PC-9 (cell line): ENCODE data around the gene RRP9. TPM values are rescaled to one million over a fixed set of nuclear protein-coding genes. Genes with fewer than 3 reads are reported as not detected.

Experiments
- BruUV-seq: library from RNA; stranded (reverse); fragments of 400-500 nt; replicated peaks from 2 replicates; lab custom pipeline; 2021; lab: Mats Ljungman, UMichigan
- CTCF ChIA-PET: fragments of 300-600 bp; sonication (Branson Sonifier 250); formaldehyde crosslinking; loops from one replicate; lab custom pipeline; 2022; ENCODE audit warnings: antibody characterized with exemption; lab: Charles Lee
- POLR2A ChIA-PET: fragments of 300-600 bp; sonication (Branson Sonifier 250); formaldehyde crosslinking; loops from one replicate; lab custom pipeline; 2022; ENCODE audit warnings: antibody characterized with exemption; ENCODE audit not compliant: unreplicated experiment; lab: Charles Lee
- DNase-seq, 2 experiments: peaks; one replicate each; pipeline versions ENCODE4 v3.0.0 to v3.0.0-alpha.2; 2015 to 2022; ENCODE audit warnings: mixed read lengths in 1 of 2
- H2AFZ ChIP-seq: fragments of 200-600 bp; sonication (generic); 2 replicates; pipeline ENCODE4 v1.8.1; 2017; ENCODE audit warnings: antibody characterized with exemption
- H3F3A ChIP-seq: fragments of 200-600 bp; sonication (generic); 2 replicates; pipeline ENCODE4 v1.8.1; 2017; ENCODE audit warnings: antibody characterized with exemption, mild to moderate bottlenecking, low read depth; ENCODE audit not compliant: insufficient read depth
- H3K27ac ChIP-seq: fragments of 200-600 bp; sonication (generic); 2 replicates; pipeline ENCODE4 v1.6.1; 2016; ENCODE audit warnings: mixed run types
- H3K27me3 ChIP-seq: fragments of 200-600 bp; sonication (generic); 2 replicates; pipeline ENCODE4 v1.6.1; 2016; ENCODE audit warnings: low read depth, mixed run types; ENCODE audit not compliant: insufficient read depth
- H3K36me3 ChIP-seq: fragments of 200-600 bp; sonication (generic); 2 replicates; pipeline ENCODE4 v1.6.1; 2016; ENCODE audit warnings: low read depth, mixed run types
- H3K4me1 ChIP-seq: fragments of 200-600 bp; sonication (generic); replicated peaks from 2 replicates; pipeline ENCODE4 v1.6.1; 2016; ENCODE audit warnings: mixed run types; ENCODE audit not compliant: insufficient read depth
- H3K4me2 ChIP-seq: fragments of 200-600 bp; sonication (generic); 2 replicates; pipeline ENCODE4 v1.6.1; 2017; ENCODE audit warnings: mixed run types
- H3K4me3 ChIP-seq: fragments of 200-600 bp; sonication (generic); 2 replicates; pipeline ENCODE4 v1.6.1; 2016; ENCODE audit warnings: mixed run types
- H3K79me2 ChIP-seq: fragments of 200-600 bp; sonication (generic); 2 replicates; pipeline ENCODE4 v1.6.1; 2017; ENCODE audit warnings: low read depth, mixed run types
- H3K9me2 ChIP-seq: fragments of 200-600 bp; sonication (generic); 2 replicates; pipeline ENCODE4 v1.8.1; 2017; ENCODE audit warnings: mild to moderate bottlenecking; ENCODE audit not compliant: insufficient read depth
- H3K9me3 ChIP-seq: fragments of 200-600 bp; sonication (generic); 2 replicates; pipeline ENCODE4 v1.8.1; 2016; ENCODE audit warnings: low read depth; ENCODE audit not compliant: insufficient read depth
- H4K20me1 ChIP-seq: fragments of 200-600 bp; sonication (generic); 2 replicates; pipeline ENCODE4 v1.8.1; 2017; ENCODE audit not compliant: insufficient read depth
- CTCF ChIP-seq: fragments of 200-600 bp; sonication (generic); conservative IDR thresholded peaks from 2 replicates; pipeline ENCODE4 v1.6.1; 2017; ENCODE audit warnings: mixed run types, antibody characterized with exemption, mild to moderate bottlenecking, moderate library complexity
- EZH2 ChIP-seq: fragments of 200-600 bp; sonication (generic); IDR thresholded peaks from 2 replicates; pipeline ENCODE4 v1.8.0; 2017; ENCODE audit warnings: antibody characterized with exemption, low read depth
- intact Hi-C: fragments of 100-400 bp; cut with micrococcal nuclease; formaldehyde crosslinking; loops from one replicate; pipeline ENCODE4 v1.10.0; 2022; ENCODE audit not compliant: unreplicated experiment
- total RNA-seq: library from RNA; stranded (reverse); gene quantifications from 2 replicates; pipeline ENCODE4 v1.2.3, GENCODE V29; 2021

Gene RRP9
- total RNA-seq, 1 experiment from 2014 or later, result 23.4 TPM

- POLR2A ChIA-PET, result no interaction called here
These were observed 16.0 kb upstream of the RRP9 start for GRCh38 chr3:51957520-51958205.

GRCh38 chr3:51955893-51956770, 14.4 kb upstream of the RRP9 start:
- peaks cover 4% of the 10 kb centered on the region; the same call in 1 of the 2 replicates for H3K4me1 ChIP-seq
- ChIA-PET CTCF (no interaction called here), POLR2A (no interaction called here)
- no peak overlapping the region for H2AFZ ChIP-seq
- H3K4me2 ChIP-seq, result peak overlapping the region; percentile 68
- DNase-seq, result peak in 1 of 2 experiments; percentile 63
- H3K79me2 ChIP-seq, result no peaks in the 10 kb centered on the region
- intact Hi-C loops, result no loop called here
- no peak overlapping the region for H3K27ac ChIP-seq
- H3F3A ChIP-seq, result no peaks in the 10 kb centered on the region
- no TSS peak for BruUV-seq
- H3K9me3 ChIP-seq, result no peaks in the 10 kb centered on the region
- H3K9me2 ChIP-seq, result no peaks in the 10 kb centered on the region
- H3K27me3 ChIP-seq, result no peaks in the 10 kb centered on the region; the same call in 1 of the 2 replicates
- H3K4me3 ChIP-seq, result peak overlapping the region; percentile 35; the same call in 1 of the 2 replicates
- H4K20me1 ChIP-seq, result no peaks in the 10 kb centered on the region
- no peaks in the 10 kb centered on the region for H3K36me3 ChIP-seq
- no peak for TF ChIP-seq EZH2
- peak; percentile 56 for TF ChIP-seq CTCF

More at GRCh38 chr3:51957520-51958205, 16.0 kb upstream of the RRP9 start:
- no peaks in the 10 kb centered on the region for H3K79me2 ChIP-seq
- H3K4me3 ChIP-seq, result no peak overlapping the region
- no peaks in the 10 kb centered on the region for H3K9me3 ChIP-seq
- H3F3A ChIP-seq, result no peaks in the 10 kb centered on the region
- H3K36me3 ChIP-seq, result no peaks in the 10 kb centered on the region
- no peak for TF ChIP-seq CTCF
- no peak for TF ChIP-seq EZH2
- H4K20me1 ChIP-seq, result no peaks in the 10 kb centered on the region
- peaks cover 4% of the 10 kb centered on the region; the same call in 1 of the 2 replicates for H3K4me1 ChIP-seq
- intact Hi-C loops, result no loop called here
- DNase-seq, result no peak
- H3K27me3 ChIP-seq, result no peaks in the 10 kb centered on the region; the same call in 1 of the 2 replicates
- CTCF ChIA-PET, result no interaction called here
- H3K27ac ChIP-seq, result no peak overlapping the region
- no peak overlapping the region for H2AFZ ChIP-seq
- H3K9me2 ChIP-seq, result no peaks in the 10 kb centered on the region
- no peak overlapping the region for H3K4me2 ChIP-seq
- BruUV-seq, result no TSS peak

- H3K4me2 ChIP-seq, result peak within 1 kb of the TSS; percentile 68
- no TSS peak for BruUV-seq
- POLR2A ChIA-PET, result no interaction called here
These were observed 13.6 kb upstream of the RRP9 start, which contains the start of gene GPR62 for GRCh38 chr3:51955175-51955892. Gene GPR62 (plus strand): TSS chr3:51955381. CDS start chr3:51955653, 272 bp downstream.

More at GRCh38 chr3:51955175-51955892, 13.6 kb upstream of the RRP9 start, which contains the start of gene GPR62:
- CTCF ChIA-PET, result interaction anchor here (0.7 kb wide), 1 partner anchor 251 kb away, joined by 3 read pairs; no protein-coding TSS in a partner anchor
- TF ChIP-seq CTCF, result no peak
- TF ChIP-seq EZH2, result no peak
- peak within 1 kb of the TSS; percentile 35; the same call in 1 of the 2 replicates for H3K4me3 ChIP-seq
- H3K79me2 ChIP-seq, result no peaks in the 10 kb centered on the region
- H3K9me3 ChIP-seq, result no peaks in the 10 kb centered on the region
- H2AFZ ChIP-seq, result no peak within 1 kb of the TSS
- H3K4me1 ChIP-seq, result peaks cover 4% of the 10 kb centered on the region; the same call in 1 of the 2 replicates
- no peaks in the 10 kb centered on the region for H3F3A ChIP-seq
- no peak for DNase-seq
- no peaks in the 10 kb centered on the region for H3K36me3 ChIP-seq
- no peaks in the 10 kb centered on the region; the same call in 1 of the 2 replicates for H3K27me3 ChIP-seq
- H3K27ac ChIP-seq, result no peak within 1 kb of the TSS
- no peaks in the 10 kb centered on the region for H4K20me1 ChIP-seq
- H3K9me2 ChIP-seq, result no peaks in the 10 kb centered on the region
- intact Hi-C loops, result no loop called here
